Ovary (tissue), 3 donors: ENCODE results near the gene ANKRD29.

Experiments used
- POLR2A ChIP-seq: fragments of 450-650 bp; IDR thresholded peaks from one replicate; pipeline ENCODE4 v1.6.1; 2017; ENCODE audit warnings: antibody characterized with exemption, mild to moderate bottlenecking, moderate library complexity
- TF ChIP-seq, protein P1 (sequence below), 3 donors: fragments of 450-650 bp in 2 of 3; fragments of 200-600 bp in 1 of 3; IDR thresholded peaks; one replicate each; pipeline versions ENCODE4 v1.5.1 to v1.8.0; 2016 to 2022; ENCODE audit warnings: antibody characterized with exemption in 3 of 3, mild to moderate bottlenecking in 1 of 3
- donor health status: DM: no; HTN: no; CAD: no.

DNA sequence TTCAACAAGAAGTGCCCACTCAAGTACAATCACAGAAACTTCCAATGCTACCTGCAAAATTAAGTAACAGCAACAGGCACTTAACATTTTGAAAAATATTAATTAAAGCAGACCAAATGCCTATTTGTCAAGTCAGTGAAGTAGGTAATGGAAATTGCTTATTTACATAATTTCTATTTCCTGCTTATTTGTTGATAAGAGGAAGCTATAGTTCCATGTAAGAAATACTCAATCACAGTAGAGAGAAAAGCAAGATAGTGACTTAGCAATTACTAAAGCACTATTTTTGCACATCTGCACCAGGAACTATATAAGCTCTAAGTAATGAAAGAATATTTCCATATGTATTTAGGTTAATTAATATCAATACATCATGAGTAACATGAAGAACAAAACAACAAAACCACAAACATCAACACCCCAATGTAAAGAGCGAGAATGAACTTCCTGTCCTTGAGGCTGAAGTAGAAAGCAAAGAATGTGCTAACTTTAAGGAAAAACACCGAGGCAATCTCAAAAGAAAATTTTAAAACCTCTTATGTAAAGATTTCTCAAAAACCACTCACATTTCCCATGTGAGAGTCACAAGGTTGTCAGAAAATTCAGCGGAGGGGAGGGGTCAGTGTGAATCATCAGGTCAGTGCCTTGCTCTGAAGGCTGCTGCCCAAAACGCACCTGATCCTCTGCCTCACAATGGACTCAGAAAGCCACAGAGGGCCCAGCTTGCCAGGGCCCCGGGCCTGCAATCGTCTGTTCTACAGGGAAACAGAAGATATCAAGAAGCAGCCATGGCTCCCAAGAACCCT, 88.9 kb downstream of the ANKRD29 start:
- no peak for TF ChIP-seq POLR2A
- TF ChIP-seq, protein P1, sequence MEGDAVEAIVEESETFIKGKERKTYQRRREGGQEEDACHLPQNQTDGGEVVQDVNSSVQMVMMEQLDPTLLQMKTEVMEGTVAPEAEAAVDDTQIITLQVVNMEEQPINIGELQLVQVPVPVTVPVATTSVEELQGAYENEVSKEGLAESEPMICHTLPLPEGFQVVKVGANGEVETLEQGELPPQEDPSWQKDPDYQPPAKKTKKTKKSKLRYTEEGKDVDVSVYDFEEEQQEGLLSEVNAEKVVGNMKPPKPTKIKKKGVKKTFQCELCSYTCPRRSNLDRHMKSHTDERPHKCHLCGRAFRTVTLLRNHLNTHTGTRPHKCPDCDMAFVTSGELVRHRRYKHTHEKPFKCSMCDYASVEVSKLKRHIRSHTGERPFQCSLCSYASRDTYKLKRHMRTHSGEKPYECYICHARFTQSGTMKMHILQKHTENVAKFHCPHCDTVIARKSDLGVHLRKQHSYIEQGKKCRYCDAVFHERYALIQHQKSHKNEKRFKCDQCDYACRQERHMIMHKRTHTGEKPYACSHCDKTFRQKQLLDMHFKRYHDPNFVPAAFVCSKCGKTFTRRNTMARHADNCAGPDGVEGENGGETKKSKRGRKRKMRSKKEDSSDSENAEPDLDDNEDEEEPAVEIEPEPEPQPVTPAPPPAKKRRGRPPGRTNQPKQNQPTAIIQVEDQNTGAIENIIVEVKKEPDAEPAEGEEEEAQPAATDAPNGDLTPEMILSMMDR (IDR thresholded peaks at IDR 0.05), result no peak
